ENCODE results near the gene BTN2A1. TPM values are rescaled to one million over a fixed set of nuclear protein-coding genes. Genes with fewer than 3 reads are reported as not detected.

BTN2A1 gene
- total RNA-seq, 1 experiment from 2014 or later: 13.1 TPM

GRCh38 chr6:26411751-26412150 lies 46.0 kb upstream of the BTN2A1 start:
- no peaks in the 10 kb centered on the region for H3K9me2 ChIP-seq (replicated peaks; ENCODE audit: low read length)
- H3K4me3 ChIP-seq (ENCODE audit: low read length): no peak overlapping the region
- no peaks in the 10 kb centered on the region for H4K20me1 ChIP-seq (ENCODE audit: low read length)
- H3K4me1 ChIP-seq (ENCODE audit: insufficient read depth, low read length): no peaks in the 10 kb centered on the region
- H3K79me2 ChIP-seq (ENCODE audit: low read length): no peaks in the 10 kb centered on the region
- DNase-seq (no peak), ATAC-seq (peak; percentile 66)
- H3K4me2 ChIP-seq (ENCODE audit: low read length): no peak overlapping the region
- no peaks in the 10 kb centered on the region for H3F3A ChIP-seq (ENCODE audit: low read length, unreplicated experiment)
- TF ChIP-seq EZH2 (IDR thresholded peaks at IDR 0.05; ENCODE audit: low read length, unreplicated experiment): no peak
- 0 out of 2 replicates have a peak, but pooled peaks have one; percentile 16 for TF ChIP-seq CTCF (conservative IDR thresholded peaks at IDR 0.05; ENCODE audit: low read depth, low read length)
- H3K9me3 ChIP-seq (ENCODE audit: low read length): no peaks in the 10 kb centered on the region
- POLR2A ChIA-PET (ENCODE audit: unreplicated experiment): interaction anchor here (0.6 kb wide), 1 partner anchor 76 kb away, joined by 7 read pairs; no protein-coding TSS in a partner anchor
- intact Hi-C loops (cut with micrococcal nuclease): loop anchor here (2.0 kb wide), 1 partner anchor 71 kb away; no protein-coding TSS in a partner anchor
- no peak overlapping the region for H3K9ac ChIP-seq (ENCODE audit: low read length)
- CTCF ChIA-PET: interaction anchor here (0.8 to 1.2 kb wide), 2 partner anchors 70 to 116 kb away, joined by 3 to 6 read pairs; no protein-coding TSS in a partner anchor
- H3K36me3 ChIP-seq (ENCODE audit: low read depth, low read length): no peaks in the 10 kb centered on the region
- H2AFZ ChIP-seq (ENCODE audit: low read length): no peak overlapping the region
- no TSS peak for BruUV-seq (replicated peaks)
- H3K27ac ChIP-seq (ENCODE audit: low read length): no peak overlapping the region
- no peaks in the 10 kb centered on the region for H3K27me3 ChIP-seq (ENCODE audit: low read length)

GRCh38 chr6:26412228-26412627 lies 45.5 kb upstream of the BTN2A1 start:
- CTCF ChIA-PET: interaction anchor here (0.8 to 1.2 kb wide), 2 partner anchors 71 to 116 kb away, joined by 3 to 6 read pairs; no protein-coding TSS in a partner anchor
- H3K4me2 ChIP-seq (ENCODE audit: low read length): no peak overlapping the region
- no peaks in the 10 kb centered on the region for H4K20me1 ChIP-seq (ENCODE audit: low read length)
- H3F3A ChIP-seq (ENCODE audit: low read length, unreplicated experiment): no peaks in the 10 kb centered on the region
- H3K9ac ChIP-seq (ENCODE audit: low read length): no peak overlapping the region
- POLR2A ChIA-PET (ENCODE audit: unreplicated experiment): interaction anchor here (0.6 kb wide), 1 partner anchor 77 kb away, joined by 7 read pairs; no protein-coding TSS in a partner anchor
- DNase-seq (no peak), ATAC-seq (no peak)
- H3K4me1 ChIP-seq (ENCODE audit: insufficient read depth, low read length): no peaks in the 10 kb centered on the region
- H3K79me2 ChIP-seq (ENCODE audit: low read length): no peaks in the 10 kb centered on the region
- no peaks in the 10 kb centered on the region for H3K27me3 ChIP-seq (ENCODE audit: low read length)
- no peak overlapping the region for H3K4me3 ChIP-seq (ENCODE audit: low read length)
- no TSS peak for BruUV-seq (replicated peaks)
- no peak overlapping the region for H3K27ac ChIP-seq (ENCODE audit: low read length)
- H3K36me3 ChIP-seq (ENCODE audit: low read depth, low read length): no peaks in the 10 kb centered on the region
- intact Hi-C loops (cut with micrococcal nuclease): no loop called here
- no peaks in the 10 kb centered on the region for H3K9me2 ChIP-seq (replicated peaks; ENCODE audit: low read length)
- TF ChIP-seq CTCF (conservative IDR thresholded peaks at IDR 0.05; ENCODE audit: low read depth, low read length): no peak
- TF ChIP-seq EZH2 (IDR thresholded peaks at IDR 0.05; ENCODE audit: low read length, unreplicated experiment): no peak
- no peak for TF ChIP-seq EZH2phosphoT487 (IDR thresholded peaks at IDR 0.05; ENCODE audit: borderline replicate concordance, low read length)
- no peak overlapping the region for H2AFZ ChIP-seq (ENCODE audit: low read length)
- no peaks in the 10 kb centered on the region for H3K9me3 ChIP-seq (ENCODE audit: low read length)

GRCh38 chr6:26412954-26413353 lies 44.8 kb upstream of the BTN2A1 start:
- TF ChIP-seq CTCF (conservative IDR thresholded peaks at IDR 0.05; ENCODE audit: low read depth, low read length): no peak
- TF ChIP-seq EZH2 (IDR thresholded peaks at IDR 0.05; ENCODE audit: low read length, unreplicated experiment): no peak
- no peak for TF ChIP-seq EZH2phosphoT487 (IDR thresholded peaks at IDR 0.05; ENCODE audit: borderline replicate concordance, low read length)
- H3K4me1 ChIP-seq (ENCODE audit: insufficient read depth, low read length): no peaks in the 10 kb centered on the region
- H2AFZ ChIP-seq (ENCODE audit: low read length): no peak overlapping the region
- BruUV-seq (replicated peaks): no TSS peak
- H3K79me2 ChIP-seq (ENCODE audit: low read length): no peaks in the 10 kb centered on the region
- no peak overlapping the region for H3K9ac ChIP-seq (ENCODE audit: low read length)
- no peaks in the 10 kb centered on the region for H3K9me2 ChIP-seq (replicated peaks; ENCODE audit: low read length)
- H3K27ac ChIP-seq (ENCODE audit: low read length): no peak overlapping the region
- intact Hi-C loops (cut with micrococcal nuclease): no loop called here
- H3K9me3 ChIP-seq (ENCODE audit: low read length): no peaks in the 10 kb centered on the region
- H3K4me2 ChIP-seq (ENCODE audit: low read length): no peak overlapping the region
- H3K4me3 ChIP-seq (ENCODE audit: low read length): no peak overlapping the region
- no peaks in the 10 kb centered on the region for H3F3A ChIP-seq (ENCODE audit: low read length, unreplicated experiment)
- no peaks in the 10 kb centered on the region for H4K20me1 ChIP-seq (ENCODE audit: low read length)
- H3K36me3 ChIP-seq (ENCODE audit: low read depth, low read length): no peaks in the 10 kb centered on the region
- ATAC-seq (no peak), DNase-seq (no peak)
- POLR2A ChIA-PET (ENCODE audit: unreplicated experiment): no interaction called here
- CTCF ChIA-PET: no interaction called here
- H3K27me3 ChIP-seq (ENCODE audit: low read length): no peaks in the 10 kb centered on the region
